Measurements from ENCODE around the gene ZNF215.
"Not testable (repeated sequence)": the region's sequence is repeated elsewhere in the genome, so short reads cannot be mapped to it uniquely, and the experiment has no call there.

DNA sequence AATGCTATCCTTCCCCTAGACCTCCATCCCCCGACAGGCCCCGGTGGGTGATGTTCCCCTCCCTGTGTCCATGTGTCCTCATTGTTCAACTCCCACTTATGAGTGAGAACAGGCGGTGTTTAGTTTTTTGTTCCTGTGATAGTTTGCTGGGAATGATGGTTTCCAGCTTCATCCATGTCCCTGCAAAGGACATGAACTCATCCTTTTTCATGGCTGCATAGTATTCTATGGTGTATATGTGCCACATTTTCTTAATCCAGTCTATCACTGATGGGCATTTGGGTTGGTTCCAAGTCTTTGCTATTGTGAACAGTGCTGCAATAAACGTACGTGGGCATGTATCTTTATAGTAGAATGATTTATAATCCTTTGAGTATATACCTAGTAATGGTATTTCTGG is 38.5 kb upstream of the ZNF215 start:
- TF ChIP-seq CHD4 (IDR thresholded peaks at IDR 0.05; ENCODE audit: borderline replicate concordance); RCOR1 (IDR thresholded peaks at IDR 0.05; ENCODE audit: low read depth, low read length); HOXA7 (CRISPR knock-in tag; IDR thresholded peaks at IDR 0.05); SMC3 (IDR thresholded peaks at IDR 0.05): not testable (repeated sequence)

All from A549 (cell line).